ENCODE data around the gene TMOD2.
A peak's percentile ranks its signal among the peaks of the same experiment; 100 is the strongest.

TMOD2 gene

DNA sequence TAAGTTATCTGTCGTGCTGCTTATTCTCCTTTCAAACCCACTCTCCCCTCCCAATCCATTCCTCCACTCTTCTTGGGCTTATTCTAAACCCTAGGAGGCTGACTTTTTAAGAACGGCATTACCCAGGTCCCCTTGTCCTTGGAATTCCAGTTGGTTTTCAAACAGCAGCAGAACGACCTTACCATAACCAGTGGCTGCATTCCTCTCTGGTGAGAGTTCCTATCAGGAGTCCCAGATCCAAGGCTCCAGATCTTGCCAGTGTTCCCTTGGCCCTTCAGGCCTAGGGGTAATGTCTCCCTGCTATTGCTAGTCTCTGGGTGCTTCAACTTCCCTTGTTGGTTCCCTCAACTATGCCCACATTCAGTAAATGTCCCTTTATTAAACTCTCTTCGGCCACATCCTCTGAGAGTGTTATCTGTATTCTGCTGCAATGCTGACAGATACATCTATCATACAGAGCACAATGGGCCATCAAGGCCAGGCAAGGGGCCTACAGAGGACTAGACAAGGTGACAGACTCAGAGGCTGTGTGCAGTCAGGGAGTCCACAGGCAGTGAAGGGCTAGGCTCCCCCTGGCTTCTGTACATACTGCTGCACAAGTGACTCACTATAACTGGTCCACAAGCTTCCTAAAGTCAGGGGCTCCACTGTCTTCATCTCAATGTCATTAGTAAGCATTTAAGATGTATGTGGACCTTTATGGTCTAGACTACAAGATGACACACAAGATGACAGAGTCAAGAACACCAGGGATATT, 24.1 kb upstream of the TMOD2 start:
- peak; percentile 41 for DNase-seq (ENCODE audit: low read depth)
- TF ChIP-seq MYC (IDR thresholded peaks at IDR 0.05; ENCODE audit: low read depth, low read length): no peak
- TF ChIP-seq POLR2A (IDR thresholded peaks at IDR 0.05; ENCODE audit: extremely low read depth, insufficient read length): no peak
- TF ChIP-seq, protein P1, sequence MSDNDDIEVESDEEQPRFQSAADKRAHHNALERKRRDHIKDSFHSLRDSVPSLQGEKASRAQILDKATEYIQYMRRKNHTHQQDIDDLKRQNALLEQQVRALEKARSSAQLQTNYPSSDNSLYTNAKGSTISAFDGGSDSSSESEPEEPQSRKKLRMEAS (IDR thresholded peaks at IDR 0.05; ENCODE audit: low read depth, low read length): no peak
- TF ChIP-seq, protein P2, sequence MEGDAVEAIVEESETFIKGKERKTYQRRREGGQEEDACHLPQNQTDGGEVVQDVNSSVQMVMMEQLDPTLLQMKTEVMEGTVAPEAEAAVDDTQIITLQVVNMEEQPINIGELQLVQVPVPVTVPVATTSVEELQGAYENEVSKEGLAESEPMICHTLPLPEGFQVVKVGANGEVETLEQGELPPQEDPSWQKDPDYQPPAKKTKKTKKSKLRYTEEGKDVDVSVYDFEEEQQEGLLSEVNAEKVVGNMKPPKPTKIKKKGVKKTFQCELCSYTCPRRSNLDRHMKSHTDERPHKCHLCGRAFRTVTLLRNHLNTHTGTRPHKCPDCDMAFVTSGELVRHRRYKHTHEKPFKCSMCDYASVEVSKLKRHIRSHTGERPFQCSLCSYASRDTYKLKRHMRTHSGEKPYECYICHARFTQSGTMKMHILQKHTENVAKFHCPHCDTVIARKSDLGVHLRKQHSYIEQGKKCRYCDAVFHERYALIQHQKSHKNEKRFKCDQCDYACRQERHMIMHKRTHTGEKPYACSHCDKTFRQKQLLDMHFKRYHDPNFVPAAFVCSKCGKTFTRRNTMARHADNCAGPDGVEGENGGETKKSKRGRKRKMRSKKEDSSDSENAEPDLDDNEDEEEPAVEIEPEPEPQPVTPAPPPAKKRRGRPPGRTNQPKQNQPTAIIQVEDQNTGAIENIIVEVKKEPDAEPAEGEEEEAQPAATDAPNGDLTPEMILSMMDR (IDR thresholded peaks at IDR 0.05; ENCODE audit: low read depth, low read length): no peak
- H3K4me3 ChIP-seq (ENCODE audit: low read depth, low read length): no peak overlapping the region

DNA sequence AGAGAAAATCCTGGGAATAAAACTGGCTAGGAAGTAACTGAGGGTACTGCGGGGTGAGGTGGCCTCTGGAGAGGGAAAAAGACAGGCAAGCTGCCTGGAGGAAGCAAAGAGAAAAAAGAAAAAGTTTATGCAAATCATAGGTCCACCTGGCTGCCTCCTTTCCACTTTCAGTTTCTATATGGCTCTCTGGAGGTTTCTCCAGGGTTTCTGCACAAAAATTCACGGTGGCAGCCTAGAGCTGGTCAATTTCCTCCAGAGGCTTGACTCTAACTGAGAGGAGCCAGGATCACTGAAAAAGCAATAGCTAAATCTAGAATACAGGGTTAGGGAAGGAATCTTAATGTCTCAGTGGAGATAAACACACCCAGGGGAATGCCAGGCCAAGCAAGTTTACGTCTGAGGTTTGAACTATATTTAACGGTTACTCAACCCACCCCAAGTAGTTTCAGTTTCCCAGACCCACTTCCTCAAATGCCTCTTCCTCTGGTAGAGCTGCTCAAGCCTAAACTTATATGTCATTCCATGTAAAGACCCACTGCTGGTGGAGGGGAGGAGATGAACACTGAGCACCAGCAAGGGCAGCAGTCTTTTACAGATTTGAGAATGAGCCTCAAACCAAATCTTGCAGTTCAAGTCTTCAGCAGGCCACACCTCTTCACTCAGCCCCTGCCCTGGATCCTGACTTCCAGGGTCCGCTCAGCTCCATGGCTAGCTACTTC, 19.7 kb upstream of the TMOD2 start:
- TF ChIP-seq POLR2A (IDR thresholded peaks at IDR 0.05; ENCODE audit: extremely low read depth, insufficient read length) (no peak), MYC (IDR thresholded peaks at IDR 0.05; ENCODE audit: low read depth, low read length) (peak; percentile 25; the same call in 1 of the 2 replicates)
- TF ChIP-seq, protein P1 (IDR thresholded peaks at IDR 0.05; ENCODE audit: low read depth, low read length): no peak
- TF ChIP-seq, protein P2 (IDR thresholded peaks at IDR 0.05; ENCODE audit: low read depth, low read length): no peak
- peak overlapping the region; percentile 39 for H3K4me3 ChIP-seq (ENCODE audit: low read depth, low read length)
- peak; percentile 96 for DNase-seq (ENCODE audit: low read depth)

DNA sequence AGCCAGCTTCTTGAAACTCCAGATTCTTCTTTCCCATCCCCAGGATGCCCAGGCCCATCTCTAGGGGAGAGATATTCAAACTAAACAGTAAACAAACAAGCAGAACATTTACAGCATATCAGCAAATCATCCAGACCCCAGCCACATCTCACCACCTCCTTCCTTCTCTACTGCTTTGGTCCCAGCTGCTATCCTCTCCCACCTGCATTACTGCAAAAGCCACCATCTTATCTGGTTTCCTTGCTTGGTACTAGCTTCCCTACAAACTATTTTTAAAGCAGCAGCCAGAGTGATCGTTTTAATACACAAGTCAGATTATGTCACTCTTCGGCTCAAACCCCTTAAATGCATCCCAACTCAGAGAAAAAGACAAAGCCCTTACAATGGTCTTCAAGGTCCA, 18.8 kb upstream of the TMOD2 start:
- TF ChIP-seq, protein P2 (IDR thresholded peaks at IDR 0.05; ENCODE audit: low read depth, low read length): no peak
- TF ChIP-seq, protein P1 (IDR thresholded peaks at IDR 0.05; ENCODE audit: low read depth, low read length): no peak
- no peak for TF ChIP-seq POLR2A (IDR thresholded peaks at IDR 0.05; ENCODE audit: extremely low read depth, insufficient read length)
- no peak for TF ChIP-seq MYC (IDR thresholded peaks at IDR 0.05; ENCODE audit: low read depth, low read length)

DNA sequence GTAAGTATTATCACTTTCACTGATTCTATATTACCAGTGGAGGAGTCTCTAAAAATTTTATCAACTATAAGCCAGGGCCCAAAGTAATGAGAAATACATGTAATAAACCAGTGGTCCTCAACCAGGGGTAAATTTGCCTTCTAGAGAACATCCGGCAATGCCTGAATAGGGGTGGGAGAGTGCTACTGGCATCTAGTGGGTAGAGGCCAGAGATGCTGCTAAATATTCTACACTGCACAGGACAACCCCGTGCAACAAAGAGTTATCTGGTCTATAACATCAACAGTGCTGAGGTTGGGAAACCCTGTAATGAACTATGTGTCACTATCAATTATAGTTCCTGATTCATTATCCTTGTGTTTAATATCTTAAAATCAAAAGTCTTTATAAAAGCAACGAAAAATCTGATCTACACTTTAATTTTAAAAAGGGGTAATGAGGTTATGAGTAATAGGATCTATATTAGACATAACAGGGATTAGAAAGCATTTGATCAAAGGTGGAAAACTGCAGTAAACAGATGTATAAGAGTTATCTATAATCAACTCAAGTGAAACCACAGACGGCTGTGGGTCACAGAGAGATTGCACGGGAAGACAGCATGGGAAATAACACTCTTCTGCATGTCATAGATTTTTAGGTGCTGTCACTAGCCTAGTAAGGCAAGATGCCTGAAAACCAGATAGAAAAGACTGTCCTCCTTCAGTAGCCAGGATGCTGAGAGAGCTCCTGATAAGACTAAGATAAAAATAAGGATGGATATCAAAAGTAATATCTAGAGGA, 16.0 kb upstream of the TMOD2 start:
- DNase-seq (ENCODE audit: low read depth): peak; percentile 57
- H3K4me3 ChIP-seq (ENCODE audit: low read depth, low read length): peak overlapping the region; percentile 90
- TF ChIP-seq, protein P2 (IDR thresholded peaks at IDR 0.05; ENCODE audit: low read depth, low read length): peak; percentile 20
- no peak for TF ChIP-seq POLR2A (IDR thresholded peaks at IDR 0.05; ENCODE audit: extremely low read depth, insufficient read length)

More for the DNA sequence above, 18.8 kb upstream of the TMOD2 start:
- H3K4me3 ChIP-seq (ENCODE audit: low read depth, low read length): no peak overlapping the region
- no peak for DNase-seq (ENCODE audit: low read depth)

DNA sequence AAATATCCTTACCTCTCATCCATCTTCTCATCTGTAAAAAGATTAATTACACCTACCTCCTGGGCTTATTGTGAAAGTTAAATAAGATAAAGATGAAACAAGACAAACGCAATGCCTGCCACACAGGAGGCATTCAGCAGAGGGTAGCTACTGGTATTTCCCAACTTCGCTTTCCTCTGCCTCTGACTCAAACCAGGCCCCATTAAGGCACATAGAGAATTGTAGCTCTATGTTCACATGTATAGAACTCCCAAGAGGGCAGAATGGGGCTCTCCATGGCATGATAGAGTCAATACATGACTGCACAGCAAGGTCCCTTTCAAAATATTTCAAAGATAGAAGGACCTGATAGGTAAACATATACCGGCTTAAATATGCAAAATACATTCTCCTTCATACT, 15.3 kb upstream of the TMOD2 start:
- TF ChIP-seq, protein P1 (IDR thresholded peaks at IDR 0.05; ENCODE audit: low read depth, low read length): peak; percentile 57
- TF ChIP-seq MYC (IDR thresholded peaks at IDR 0.05; ENCODE audit: low read depth, low read length): peak; percentile 70; the same call in 1 of the 2 replicates
- TF ChIP-seq, protein P2 (IDR thresholded peaks at IDR 0.05; ENCODE audit: low read depth, low read length): no peak
- H3K4me3 ChIP-seq (ENCODE audit: low read depth, low read length): peak overlapping the region; percentile 90
- peak; percentile 86 for DNase-seq (ENCODE audit: low read depth)
